Smooth muscle cell (in vitro differentiated cells): ENCODE data around the gene PRSS50. TPM values are rescaled to one million over a fixed set of nuclear protein-coding genes. Genes with fewer than 3 reads are reported as not detected.
"Not testable (repeated sequence)": the region's sequence is repeated elsewhere in the genome, so short reads cannot be mapped to it uniquely, and the experiment has no call there.

Experiments used
- DNase-seq: peaks from one replicate; lab custom pipeline; 2025; ENCODE audit not compliant: unreplicated experiment; lab: John Stamatoyannopoulos, UW
- H2AFZ ChIP-seq: fragments of 200-600 bp; sonication (generic); 2 replicates; pipeline ENCODE4 v1.6.0; 2016; ENCODE audit warnings: antibody characterized with exemption, low read depth, mild to moderate bottlenecking
- H3F3A ChIP-seq: fragments of 200-600 bp; sonication (generic); 2 replicates; pipeline ENCODE4 v1.6.0; 2017; ENCODE audit warnings: antibody characterized with exemption, low read depth
- H3K27ac ChIP-seq: fragments of 200-600 bp; sonication (generic); 2 replicates; pipeline ENCODE4 v1.5.1; 2016; ENCODE audit warnings: low read depth, mild to moderate bottlenecking
- H3K27me3 ChIP-seq: fragments of 200-600 bp; sonication (generic); 2 replicates; pipeline ENCODE4 v1.6.1; 2016; ENCODE audit warnings: low read depth, mild to moderate bottlenecking
- H3K36me3 ChIP-seq: fragments of 200-600 bp; sonication (generic); 2 replicates; pipeline ENCODE4 v1.5.1; 2016; ENCODE audit warnings: low read depth
- H3K4me1 ChIP-seq: fragments of 200-600 bp; sonication (generic); 2 replicates; pipeline ENCODE4 v1.5.1; 2016; ENCODE audit warnings: low read depth
- H3K4me2 ChIP-seq: fragments of 200-600 bp; sonication (generic); 2 replicates; pipeline ENCODE4 v1.6.0; 2016; ENCODE audit warnings: mild to moderate bottlenecking
- H3K4me3 ChIP-seq: fragments of 200-600 bp; sonication (generic); 2 replicates; pipeline ENCODE4 v1.5.1; 2016; ENCODE audit warnings: mild to moderate bottlenecking
- H3K79me2 ChIP-seq: fragments of 200-600 bp; sonication (generic); 2 replicates; pipeline ENCODE4 v1.6.0; 2016; ENCODE audit warnings: low read depth, mild to moderate bottlenecking
- H3K9ac ChIP-seq: fragments of 200-600 bp; sonication (generic); 2 replicates; pipeline ENCODE4 v1.6.0; 2016; ENCODE audit warnings: low read depth
- H3K9me3 ChIP-seq: fragments of 200-600 bp; sonication (generic); replicated peaks from 2 replicates; pipeline ENCODE4 v1.5.1; 2016; ENCODE audit warnings: low read depth
- H4K20me1 ChIP-seq: fragments of 200-600 bp; sonication (generic); 2 replicates; pipeline ENCODE4 v1.6.0; 2016; ENCODE audit warnings: low read depth
- CTCF ChIP-seq: fragments of 200-600 bp; sonication (generic); IDR thresholded peaks from 2 replicates; pipeline ENCODE4 v1.5.1; 2017; ENCODE audit warnings: borderline replicate concordance, mild to moderate bottlenecking, antibody characterized with exemption; ENCODE audit not compliant: insufficient read depth, poor library complexity, severe bottlenecking
- WGBS: methylation state at CpG from one replicate; pipeline ENCODE4 v1.1.7; 2016; ENCODE audit warnings: low lambda C conversion rate; 5-methylcytosine and 5-hydroxymethylcytosine counted together
- polyA plus RNA-seq: library from polyadenylated mRNA; unstranded; fragments of >200 nt; fragmentation: Nextera tagmentation; extraction: Ambion mirVana; gene quantifications from 2 replicates; pipeline ENCODE4 v1.2.1, GENCODE V29; 2016
- total RNA-seq: library from RNA; depleted of rRNA; stranded (reverse); fragments of >200 nt; gene quantifications from 2 replicates; pipeline ENCODE4 v1.2.3, GENCODE V29; 2014

The PRSS50 gene
- total and polyA plus RNA-seq, 2 experiments from 2014 or later = 0.54 to 0.73 TPM

- Histone ChIP-seq H3K4me3 (no peak overlapping the region), H2AFZ (no peak overlapping the region), H3K79me2 (no peaks in the 10 kb centered on the region), H3K36me3 (no peaks in the 10 kb centered on the region), H3K27me3 (no peaks in the 10 kb centered on the region), H3K4me2 (no peak overlapping the region), H3F3A (no peaks in the 10 kb centered on the region), H4K20me1 (no peaks in the 10 kb centered on the region), H3K27ac (no peak overlapping the region), H3K9ac (no peak overlapping the region), H3K4me1 (no peaks in the 10 kb centered on the region), H3K9me3 (no peaks in the 10 kb centered on the region)
- 87% methylated on average over 8 of the region's 12 CpGs for WGBS
- no peak for DNase-seq
- TF ChIP-seq CTCF = no peak
Measured at GRCh38 chr3:46742992-46743585, 25.4 kb upstream of the PRSS50 start.

- H4K20me1 ChIP-seq, H3K4me1 ChIP-seq, H3K36me3 ChIP-seq, H3K4me2 ChIP-seq, H3K4me3 ChIP-seq, H3K9me3 ChIP-seq, DNase-seq, H3F3A ChIP-seq, H3K27ac ChIP-seq, H3K9ac ChIP-seq, H2AFZ ChIP-seq, H3K79me2 ChIP-seq, H3K27me3 ChIP-seq: not testable (repeated sequence)
- 95% methylated on average over 3 of the region's 3 CpGs for WGBS
Measured at GRCh38 chr3:46739565-46739964, 21.9 kb upstream of the PRSS50 start.

GRCh38 chr3:46737329-46737731 is 19.7 kb upstream of the PRSS50 start:
- Histone ChIP-seq H3K9me3 (no peaks in the 10 kb centered on the region), H3K27ac (no peak overlapping the region), H4K20me1 (no peaks in the 10 kb centered on the region), H3K9ac (no peak overlapping the region), H3F3A (no peaks in the 10 kb centered on the region), H3K36me3 (no peaks in the 10 kb centered on the region), H2AFZ (no peak overlapping the region), H3K27me3 (no peaks in the 10 kb centered on the region), H3K4me1 (no peaks in the 10 kb centered on the region), H3K4me2 (no peak overlapping the region), H3K4me3 (no peak overlapping the region), H3K79me2 (no peaks in the 10 kb centered on the region)
- 82% methylated on average over 4 of the region's 4 CpGs for WGBS
- no peak for TF ChIP-seq CTCF
- DNase-seq = no peak

GRCh38 chr3:46736006-46736872 is 18.6 kb upstream of the PRSS50 start:
- Histone ChIP-seq H3K36me3 (no peaks in the 10 kb centered on the region), H3K9ac (no peak overlapping the region), H3K9me3 (no peaks in the 10 kb centered on the region), H3F3A (no peaks in the 10 kb centered on the region), H3K27ac (no peak overlapping the region), H3K27me3 (no peaks in the 10 kb centered on the region), H4K20me1 (no peaks in the 10 kb centered on the region), H3K4me3 (no peak overlapping the region), H3K4me2 (no peak overlapping the region), H2AFZ (no peak overlapping the region), H3K4me1 (no peaks in the 10 kb centered on the region), H3K79me2 (no peaks in the 10 kb centered on the region)
- TF ChIP-seq CTCF = no peak
- WGBS = 92% methylated on average over 20 of the region's 20 CpGs
- no peak for DNase-seq
